HepG2 (cell line): ENCODE data around the gene RAB3GAP1. TPM values are rescaled to one million over a fixed set of nuclear protein-coding genes. Genes with fewer than 3 reads are reported as not detected.

Experiments
- ATAC-seq: fragments of 200-7000 bp; cut with Tn5 transposase; 3 replicates; pipeline ENCODE4 v1.9.1; 2020; ENCODE audit warnings: mild to moderate bottlenecking, moderate library complexity
- BruUV-seq: library from RNA; stranded (reverse); fragments of 400-500 nt; replicated peaks from 2 replicates; lab custom pipeline; 2021; lab: Mats Ljungman, UMichigan
- CTCF ChIA-PET: fragments of 300-600 bp; formaldehyde crosslinking; extraction: SDS; loops from one replicate; lab custom pipeline; 2021; ENCODE audit warnings: low total read pairs, inconsistent platforms, low intra/inter-chr PET ratio; lab: Yijun Ruan, JAX
- POLR2A ChIA-PET: fragments of 350-600 bp; sonication (Branson Sonifier 250); formaldehyde crosslinking; loops from one replicate; lab custom pipeline; 2020; ENCODE audit warnings: antibody characterized with exemption, inconsistent platforms; lab: Yijun Ruan, JAX
- DNase-seq: peaks from one replicate; pipeline ENCODE4 v3.0.0-alpha.2; 2015; ENCODE audit warnings: low spot score
- FAIRE-seq: peaks from 3 replicates; lab custom pipeline; 2011; peaks lifted over from hg19 to GRCh38; lab: Jason Lieb, UNC
- H2AFZ ChIP-seq: one replicate; pipeline ENCODE4 v1.6.1; 2011; ENCODE audit warnings: low read length, inconsistent platforms
- H3K27ac ChIP-seq: fragments of 300-600 bp; 3 replicates; pipeline ENCODE4 v1.8.0; 2011; ENCODE audit warnings: mixed run types, mild to moderate bottlenecking, mixed read lengths, low read length, inconsistent platforms; ENCODE audit not compliant: insufficient read depth; ENCODE audit errors: extremely low read length
- H3K27me3 ChIP-seq, 2 experiments: fragments of 200-600 bp in 1 of 2; 2 replicates in 1 of 2; 3 replicates in 1 of 2; pipeline versions ENCODE4 v1.6.0 to v1.8.0; 2011; ENCODE audit warnings: low read length in 2 of 2, mild to moderate bottlenecking in 2 of 2, moderate library complexity in 2 of 2, inconsistent platforms in 1 of 2; ENCODE audit not compliant: insufficient read depth in 2 of 2, control insufficient read depth in 1 of 2
- H3K36me3 ChIP-seq, 2 experiments: fragments of 200-600 bp in 1 of 2; replicated peaks in 1 of 2; 2 replicates in 1 of 2; 3 replicates in 1 of 2; pipeline versions ENCODE4 v1.5.1 to v1.8.0; 2011; ENCODE audit warnings: low read length in 2 of 2, inconsistent platforms in 1 of 2; ENCODE audit not compliant: insufficient read depth in 2 of 2, control insufficient read depth in 1 of 2
- H3K4me1 ChIP-seq: 2 replicates; pipeline ENCODE4 v1.5.1; 2012; ENCODE audit warnings: low read length, inconsistent platforms; ENCODE audit not compliant: insufficient read depth
- H3K4me2 ChIP-seq: 2 replicates; pipeline ENCODE4 v1.6.0; 2011; ENCODE audit warnings: low read depth, low read length, inconsistent platforms
- H3K4me3 ChIP-seq, 3 experiments: fragments of 200-600 bp in 1 of 3; sonication (generic), shearing (Covaris generic) in 1 of 3; replicated peaks in 1 of 3; 2 replicates each; pipeline ENCODE4 v1.5.1; 2011 to 2016; ENCODE audit warnings: low read length in 3 of 3, inconsistent platforms in 2 of 3, low read depth in 2 of 3, mild to moderate bottlenecking in 2 of 3, control low read depth in 1 of 3, mixed read lengths in 1 of 3; ENCODE audit not compliant: insufficient read depth in 1 of 3
- H3K79me2 ChIP-seq: one replicate; pipeline ENCODE4 v1.6.1; 2011; ENCODE audit warnings: low read length, inconsistent platforms; ENCODE audit not compliant: insufficient read depth
- H3K9ac ChIP-seq: 2 replicates; pipeline ENCODE4 v1.6.0; 2011; ENCODE audit warnings: mild to moderate bottlenecking, low read depth, low read length, inconsistent platforms; ENCODE audit not compliant: insufficient read depth
- H3K9me3 ChIP-seq: 2 replicates; pipeline ENCODE4 v1.5.1; 2012; ENCODE audit warnings: mild to moderate bottlenecking, low read length
- H4K20me1 ChIP-seq: 2 replicates; pipeline ENCODE4 v1.6.0; 2011; ENCODE audit warnings: inconsistent platforms, mild to moderate bottlenecking, low read length, moderate library complexity; ENCODE audit not compliant: insufficient read depth
- ATF2 ChIP-seq: sonication (generic); formaldehyde crosslinking; IDR thresholded peaks from 2 replicates; pipeline ENCODE4 v1.4.0; 2020; ENCODE audit warnings: missing genetic modification reagents
- CHD2 ChIP-seq: IDR thresholded peaks from 2 replicates; pipeline ENCODE4 v1.6.1; 2011; ENCODE audit warnings: low read depth, low read length, improper control_type of control experiment
- EZH2 ChIP-seq: conservative IDR thresholded peaks from 2 replicates; pipeline ENCODE4 v1.6.1; 2012; ENCODE audit warnings: mild to moderate bottlenecking, low read depth, low read length, moderate library complexity
- JUND ChIP-seq: sonication (generic); formaldehyde crosslinking; IDR thresholded peaks from 2 replicates; pipeline ENCODE4 v1.8.0; 2022; ENCODE audit warnings: mild to moderate bottlenecking, missing genetic modification reagents
- NFYC ChIP-seq: IDR thresholded peaks from 2 replicates; pipeline ENCODE4 v1.6.1; 2016; ENCODE audit warnings: missing genetic modification reagents, missing compliant biosample characterization
- TIGD3 ChIP-seq: sonication (generic); formaldehyde crosslinking; IDR thresholded peaks from 2 replicates; pipeline ENCODE4 v1.5.1; 2020; ENCODE audit warnings: mild to moderate bottlenecking, missing genetic modification reagents, borderline replicate concordance
- ZBTB25 ChIP-seq: IDR thresholded peaks from 2 replicates; pipeline ENCODE4 v1.6.1; 2018; ENCODE audit warnings: missing genetic modification reagents
- ZEB1 ChIP-seq: IDR thresholded peaks from 2 replicates; pipeline ENCODE4 v1.6.1; 2012; ENCODE audit warnings: mild to moderate bottlenecking, low read depth, inconsistent platforms; ENCODE audit not compliant: insufficient replicate concordance
- ZNF225 ChIP-seq: sonication (generic); formaldehyde crosslinking; IDR thresholded peaks from 2 replicates; pipeline ENCODE4 v1.4.0; 2020; ENCODE audit warnings: mild to moderate bottlenecking, missing genetic modification reagents
- WGBS: methylation state at CpG from one replicate; pipeline ENCODE4 v1.1.6; 2017; ENCODE audit warnings: low lambda C conversion rate; 5-methylcytosine and 5-hydroxymethylcytosine counted together
- in situ Hi-C: cut with HindIII; loops from 2 replicates; pipeline ENCODE4 v1.10.0; 2017; ENCODE audit warnings: low pct_unique_long_range_greater_than_20kb; ENCODE audit not compliant: extremely low pct_ligation_motif_present
- intact Hi-C: fragments of 100-400 bp; cut with micrococcal nuclease; formaldehyde crosslinking; loops from one replicate; pipeline ENCODE4 v1.10.0; 2022; ENCODE audit not compliant: unreplicated experiment
- polyA plus RNA-seq, 8 experiments: library from polyadenylated mRNA; depleted of rRNA in 3 of 8; stranded (reverse) in 7 of 8; unstranded in 1 of 8; fragments of >200 nt; fragmentation: Illumina TruSeq in 4 of 8; extraction: Trizol in 4 of 8; gene quantifications; 2 replicates each; pipeline versions ENCODE4 v1.2.1 to v1.2.3, GENCODE V29; 2011 to 2016; ENCODE audit warnings: low read depth in 4 of 8, missing spikeins in 1 of 8, mixed read lengths in 1 of 8; ENCODE audit not compliant: insufficient read depth in 1 of 8
- total RNA-seq, 5 experiments: library from RNA; depleted of rRNA; stranded (reverse); fragments of >200 nt; fragmentation: Illumina TruSeq; extraction: Trizol; gene quantifications; 2 replicates each; pipeline ENCODE4 v1.2.3, GENCODE V29; 2016; ENCODE audit warnings: low read depth in 1 of 5

Gene RAB3GAP1
- total and polyA plus RNA-seq, 2 of the 13 experiments (the other 11 are each of a cell fraction or from before 2014, with no cell fraction given) = 15.2 to 48.8 TPM

GRCh38 chr2:135175177-135175576 lies 123.1 kb downstream of the RAB3GAP1 start:
- FAIRE-seq (no peak), DNase-seq (no peak)
- H3K4me2 ChIP-seq = no peak overlapping the region
- no TSS peak for BruUV-seq
- no peaks in the 10 kb centered on the region for H3K4me1 ChIP-seq
- TF ChIP-seq EZH2 (no peak), ATF2 (no peak), TIGD3 (CRISPR knock-in tag) (no peak), ZEB1 (no peak), CHD2 (no peak), ZBTB25 (CRISPR knock-in tag) (no peak), JUND (CRISPR knock-in tag) (no peak), ZNF225 (no peak), NFYC (CRISPR knock-in tag) (no peak)
- TF ChIP-seq, all 625 proteins: peak for 0
- Histone ChIP-seq H3K9me3 (no peaks in the 10 kb centered on the region), H2AFZ (no peak overlapping the region), H3K79me2 (no peaks in the 10 kb centered on the region), H3K36me3 (peaks cover 7 to 18% of the 10 kb centered on the region in 2 experiments), H3K27ac (no peak overlapping the region), H3K4me3 (no peak overlapping the region), H3K27me3 (no peaks in the 10 kb centered on the region), H4K20me1 (no peaks in the 10 kb centered on the region), H3K9ac (no peak overlapping the region)
- intact Hi-C loops = no loop called here
- in situ Hi-C loops = no loop called here
- ChIA-PET CTCF (no interaction called here), POLR2A (no interaction called here)
- ATAC-seq = peak; percentile 6; the same call in 2 of the 3 replicates
- 100% methylated on average over 3 of the region's 3 CpGs for WGBS
